ENCODE measurements around the gene LRRC8D. TPM values are rescaled to one million over a fixed set of nuclear protein-coding genes. Genes with fewer than 3 reads are reported as not detected.

LRRC8D gene
- total RNA-seq, 1 experiment from 2014 or later: 37.2 TPM

DNA sequence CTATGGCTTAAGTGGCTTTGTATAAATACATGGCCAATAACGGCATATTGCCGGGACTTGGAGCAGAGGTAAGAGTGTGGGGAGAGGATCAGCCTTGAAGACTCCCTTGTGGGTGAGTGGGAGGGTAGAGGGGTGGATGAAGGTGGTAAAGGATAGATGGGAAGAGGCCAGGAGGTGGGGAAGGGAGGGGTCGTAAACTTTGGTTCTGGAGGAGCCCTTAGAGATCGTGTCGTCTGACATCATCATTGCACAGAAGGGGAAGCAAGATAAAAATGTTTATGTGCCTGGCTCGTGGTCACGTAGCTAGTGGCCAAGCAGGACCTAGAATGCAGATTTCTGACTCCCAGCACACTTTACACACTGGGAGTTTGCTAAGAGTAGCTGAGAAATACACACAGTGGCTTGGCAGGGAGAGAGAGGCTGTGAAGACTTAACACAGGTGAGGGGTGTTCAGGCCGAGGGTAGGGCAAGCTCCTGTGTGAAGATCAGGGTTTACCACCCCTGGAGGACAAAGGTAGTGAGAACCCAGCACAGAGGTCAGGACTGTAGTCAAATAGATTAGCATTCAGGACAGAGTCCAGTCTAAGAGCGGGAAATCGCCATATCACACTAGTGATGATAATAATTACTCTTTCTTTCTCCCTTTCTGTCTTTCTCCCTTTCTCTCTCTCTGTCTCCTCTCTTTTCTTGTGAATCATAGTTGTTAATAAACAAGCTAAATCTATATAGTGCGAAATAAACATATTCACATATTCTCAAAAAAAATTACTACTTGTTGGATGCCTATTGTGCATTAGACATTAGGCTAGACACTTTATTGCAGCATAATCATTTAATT lies 75.5 kb downstream of the LRRC8D start:
- H2BK20ac ChIP-seq (ENCODE audit: low read depth, low read length, poor library complexity, severe bottlenecking): no peak overlapping the region
- no peak overlapping the region for H3K4ac ChIP-seq (ENCODE audit: low read depth, low read length)
- Mint-ChIP-seq H3K27ac (peak overlapping the region in 2 of 3 experiments; percentile 27 to 75; a peak in 2 of 7 replicates), H3K9me3 (no peaks in the 10 kb centered on the region), H3K36me3 (ENCODE audit: insufficient read depth in 1 of 3, low read depth in 3 of 3) (peaks cover 0 to 4% (median 0%) of the 10 kb centered on the region in 3 experiments; a peak in 3 of 7 replicates), H3K27me3 (ENCODE audit: low read depth) (no peaks in the 10 kb centered on the region), H3K4me3 (no peak overlapping the region), H3K4me1 (peaks cover 36 to 37% of the 10 kb centered on the region in 2 experiments)
- H3K4me1 ChIP-seq (ENCODE audit: insufficient read depth, low read length): peaks cover 10% of the 10 kb centered on the region
- no peak overlapping the region for H3K9ac ChIP-seq (ENCODE audit: extremely low read depth, insufficient read length, low read length)
- H3K27me3 ChIP-seq (ENCODE audit: insufficient read depth, low read length): no peaks in the 10 kb centered on the region
- H3K23me2 ChIP-seq (ENCODE audit: insufficient read length, low read depth, low read length, poor library complexity, severe bottlenecking): no peaks in the 10 kb centered on the region
- no peak for DNase-seq
- no peak overlapping the region for H2BK15ac ChIP-seq (ENCODE audit: low read depth, low read length)
- no peaks in the 10 kb centered on the region for H3K9me3 ChIP-seq (ENCODE audit: control insufficient read depth, low read depth, low read length)
- no peak overlapping the region for H2BK5ac ChIP-seq (ENCODE audit: insufficient read length, low read length)
- H3K79me2 ChIP-seq (ENCODE audit: insufficient read depth, low read length): peaks cover 6% of the 10 kb centered on the region; the same call in 1 of the 2 replicates
- no peak overlapping the region for H4K5ac ChIP-seq (ENCODE audit: insufficient read length, low read depth, low read length)
- H4K20me1 ChIP-seq (ENCODE audit: control insufficient read depth, insufficient read depth, insufficient read length): no peaks in the 10 kb centered on the region
- no peak overlapping the region for H3K14ac ChIP-seq (ENCODE audit: insufficient read depth, low read length)
- no peak overlapping the region for H4K8ac ChIP-seq (replicated peaks; ENCODE audit: insufficient read length, low read depth, low read length)
- WGBS (ENCODE audit: extremely low coverage, insufficient read length, low lambda C conversion rate): no CpG with 5 or more reads among the region's 11 CpGs
- no peak overlapping the region for H2BK12ac ChIP-seq (ENCODE audit: insufficient read length, low read depth, low read length)
- no peak overlapping the region for H4K91ac ChIP-seq (ENCODE audit: insufficient read length, low read depth, low read length)
- no peak overlapping the region for H3K18ac ChIP-seq (ENCODE audit: insufficient read length, low read depth, low read length)
- no peak overlapping the region for H3K56ac ChIP-seq (ENCODE audit: insufficient read length, low read depth, low read length)
- H3T11ph ChIP-seq (ENCODE audit: low read length): no peak overlapping the region
- H3K23ac ChIP-seq (ENCODE audit: insufficient read length, low read depth, low read length): no peak overlapping the region
- TF ChIP-seq CTCF (conservative IDR thresholded peaks at IDR 0.05): no peak
- no peak overlapping the region for H3K4me2 ChIP-seq (ENCODE audit: insufficient read depth, insufficient read length, low read length)
- no peaks in the 10 kb centered on the region for H3K79me1 ChIP-seq (ENCODE audit: insufficient read depth, low read depth, low read length, poor library complexity, severe bottlenecking)
- H2AK5ac ChIP-seq (ENCODE audit: insufficient read length, low read length): no peak overlapping the region
- no peak overlapping the region for H2BK120ac ChIP-seq (ENCODE audit: low read depth, low read length, poor library complexity, severe bottlenecking)
- H2AFZ ChIP-seq (ENCODE audit: low read length): no peak overlapping the region
- H3K27ac ChIP-seq (ENCODE audit: insufficient read length, low read depth, low read length): no peak overlapping the region

Measured in H9 (cell line).